Measurements from ENCODE around the gene RIMBP2. TPM values are rescaled to one million over a fixed set of nuclear protein-coding genes. Genes with fewer than 3 reads are reported as not detected.

Gene RIMBP2
- total RNA-seq, 2 experiments from 2014 or later: not detected

DNA sequence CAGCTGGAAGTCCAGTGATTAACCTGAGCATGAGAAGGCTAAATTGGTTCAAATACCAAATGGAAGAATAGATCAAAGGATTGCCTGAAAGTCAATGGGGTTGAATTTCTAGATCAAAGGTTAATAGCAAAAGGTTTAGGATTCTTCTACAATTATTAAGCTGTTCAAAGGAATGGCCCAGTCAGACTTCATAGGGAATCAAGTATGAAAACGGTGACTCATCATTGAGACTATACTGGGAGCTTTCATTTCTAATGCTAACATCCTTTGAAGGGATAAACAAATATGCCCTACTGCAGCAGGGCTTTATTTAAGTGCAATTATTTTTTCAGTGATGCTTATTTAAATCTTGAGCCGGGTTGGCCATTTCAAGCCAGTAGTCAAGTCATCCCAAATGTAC lies 152.8 kb downstream of the RIMBP2 start:
- ATAC-seq (ENCODE audit: poor library complexity) (no peak), DNase-seq (no peak)
- no peaks in the 10 kb centered on the region for H3K4me1 ChIP-seq (ENCODE audit: insufficient read depth, low read length)
- CTCF ChIA-PET: no interaction called here
- Mint-ChIP-seq H3K36me3 (ENCODE audit: low read depth) (no peaks in the 10 kb centered on the region), H3K9me3 (peaks cover 2% of the 10 kb centered on the region), H3K27me3 (peaks cover 5% of the 10 kb centered on the region), H3K27ac (no peak overlapping the region), H3K4me3 (no peak overlapping the region), H3K4me1 (ENCODE audit: low read depth) (no peaks in the 10 kb centered on the region)
- peaks cover 9 to 21% of the 10 kb centered on the region in 2 experiments for H3K9me3 ChIP-seq (ENCODE audit: control insufficient read depth in 1 of 2, insufficient read depth in 1 of 2, low read length in 2 of 2)
- POLR2A ChIA-PET: no interaction called here
- no peaks in the 10 kb centered on the region for H3K36me3 ChIP-seq (ENCODE audit: insufficient read depth, low read length)
- H3K4me3 ChIP-seq (ENCODE audit: low read length): no peak overlapping the region
- no peaks in the 10 kb centered on the region for H3K27me3 ChIP-seq (ENCODE audit: control insufficient read depth in 1 of 2, insufficient read depth in 2 of 2, low read length in 2 of 2)
- TF ChIP-seq, protein P1, sequence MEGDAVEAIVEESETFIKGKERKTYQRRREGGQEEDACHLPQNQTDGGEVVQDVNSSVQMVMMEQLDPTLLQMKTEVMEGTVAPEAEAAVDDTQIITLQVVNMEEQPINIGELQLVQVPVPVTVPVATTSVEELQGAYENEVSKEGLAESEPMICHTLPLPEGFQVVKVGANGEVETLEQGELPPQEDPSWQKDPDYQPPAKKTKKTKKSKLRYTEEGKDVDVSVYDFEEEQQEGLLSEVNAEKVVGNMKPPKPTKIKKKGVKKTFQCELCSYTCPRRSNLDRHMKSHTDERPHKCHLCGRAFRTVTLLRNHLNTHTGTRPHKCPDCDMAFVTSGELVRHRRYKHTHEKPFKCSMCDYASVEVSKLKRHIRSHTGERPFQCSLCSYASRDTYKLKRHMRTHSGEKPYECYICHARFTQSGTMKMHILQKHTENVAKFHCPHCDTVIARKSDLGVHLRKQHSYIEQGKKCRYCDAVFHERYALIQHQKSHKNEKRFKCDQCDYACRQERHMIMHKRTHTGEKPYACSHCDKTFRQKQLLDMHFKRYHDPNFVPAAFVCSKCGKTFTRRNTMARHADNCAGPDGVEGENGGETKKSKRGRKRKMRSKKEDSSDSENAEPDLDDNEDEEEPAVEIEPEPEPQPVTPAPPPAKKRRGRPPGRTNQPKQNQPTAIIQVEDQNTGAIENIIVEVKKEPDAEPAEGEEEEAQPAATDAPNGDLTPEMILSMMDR (IDR thresholded peaks at IDR 0.05): no peak
- intact Hi-C loops (cut with DNase I, micrococcal nuclease): no loop called here
- no peak overlapping the region for H3K27ac ChIP-seq (ENCODE audit: low read depth in 1 of 2, low read length in 2 of 2)

DNA sequence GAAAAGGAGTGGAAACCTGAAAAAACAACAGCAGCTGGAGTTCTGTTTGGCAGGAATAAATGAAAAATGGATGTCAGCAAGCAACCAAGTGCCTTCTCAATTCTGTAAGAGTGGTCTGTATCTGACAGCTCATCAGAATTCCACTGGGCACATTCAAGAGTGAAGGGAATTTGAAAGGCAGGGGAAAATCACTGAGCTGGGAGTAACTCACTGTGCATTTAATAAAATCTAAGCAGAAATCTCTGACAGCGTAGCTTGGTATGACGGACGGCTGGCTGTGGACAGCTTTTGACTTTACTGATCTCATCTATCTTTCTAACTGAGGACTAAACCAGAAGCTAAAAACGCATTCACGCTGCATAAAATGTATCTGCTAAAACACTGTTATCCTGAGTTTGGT lies 153.4 kb downstream of the RIMBP2 start:
- intact Hi-C loops (cut with DNase I, micrococcal nuclease): no loop called here
- ChIA-PET POLR2A (no interaction called here), CTCF (no interaction called here)
- no peak for ATAC-seq (ENCODE audit: poor library complexity)
- no peak for DNase-seq
- no peak overlapping the region for H3K4me3 Mint-ChIP-seq
- TF ChIP-seq, protein P1 (IDR thresholded peaks at IDR 0.05): no peak
- Histone ChIP-seq H3K36me3 (ENCODE audit: insufficient read depth, low read length) (no peaks in the 10 kb centered on the region), H3K9me3 (ENCODE audit: control insufficient read depth in 1 of 2, insufficient read depth in 1 of 2, low read length in 2 of 2) (peaks cover 9 to 21% of the 10 kb centered on the region in 2 experiments), H3K4me1 (ENCODE audit: insufficient read depth, low read length) (no peaks in the 10 kb centered on the region), H3K27ac (ENCODE audit: low read depth in 1 of 2, low read length in 2 of 2) (no peak overlapping the region), H3K27me3 (ENCODE audit: control insufficient read depth in 1 of 2, insufficient read depth in 2 of 2, low read length in 2 of 2) (no peaks in the 10 kb centered on the region), H3K4me3 (ENCODE audit: low read length) (no peak overlapping the region)
- H3K4me1 Mint-ChIP-seq (ENCODE audit: low read depth): no peaks in the 10 kb centered on the region
- no peaks in the 10 kb centered on the region for H3K36me3 Mint-ChIP-seq (ENCODE audit: low read depth)
- H3K27ac Mint-ChIP-seq: no peak overlapping the region
- H3K9me3 Mint-ChIP-seq: peaks cover 2% of the 10 kb centered on the region
- peaks cover 5% of the 10 kb centered on the region for H3K27me3 Mint-ChIP-seq

DNA sequence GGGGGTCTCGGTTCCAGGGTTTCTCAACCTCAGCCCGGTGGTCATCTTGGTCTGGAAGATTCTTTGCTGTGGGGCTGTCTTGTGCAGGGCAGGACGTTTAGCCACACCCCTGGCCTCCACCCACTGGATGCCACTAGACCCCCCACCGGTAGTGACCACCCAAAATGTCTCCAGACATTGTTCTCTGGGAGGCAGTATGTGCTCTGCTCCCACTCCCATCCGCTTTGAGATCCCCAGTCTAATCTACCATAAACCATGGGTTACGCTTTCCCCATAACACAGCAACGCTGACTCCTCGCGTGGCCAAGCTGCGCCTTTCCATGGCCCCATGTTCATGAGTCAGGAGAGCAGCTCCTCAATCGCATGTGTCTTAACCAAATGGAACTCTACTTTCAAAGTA lies 155.8 kb downstream of the RIMBP2 start:
- Histone ChIP-seq H3K27ac (ENCODE audit: low read depth in 1 of 2, low read length in 2 of 2) (no peak overlapping the region), H3K36me3 (ENCODE audit: insufficient read depth, low read length) (no peaks in the 10 kb centered on the region), H3K4me3 (ENCODE audit: low read length) (no peak overlapping the region), H3K4me1 (ENCODE audit: insufficient read depth, low read length) (no peaks in the 10 kb centered on the region), H3K9me3 (ENCODE audit: control insufficient read depth in 1 of 2, insufficient read depth in 1 of 2, low read length in 2 of 2) (peaks cover 4 to 18% of the 10 kb centered on the region in 2 experiments), H3K27me3 (ENCODE audit: control insufficient read depth in 1 of 2, insufficient read depth in 2 of 2, low read length in 2 of 2) (peaks cover 0 to 3% of the 10 kb centered on the region in 2 experiments)
- ATAC-seq (ENCODE audit: poor library complexity): no peak
- DNase-seq: no peak
- POLR2A ChIA-PET: no interaction called here
- no peak overlapping the region for H3K4me3 Mint-ChIP-seq
- no peaks in the 10 kb centered on the region for H3K36me3 Mint-ChIP-seq (ENCODE audit: low read depth)
- TF ChIP-seq, protein P1 (IDR thresholded peaks at IDR 0.05): no peak
- no peak overlapping the region for H3K27ac Mint-ChIP-seq
- peaks cover 1% of the 10 kb centered on the region for H3K9me3 Mint-ChIP-seq
- intact Hi-C loops (cut with DNase I, micrococcal nuclease): no loop called here
- no peaks in the 10 kb centered on the region for H3K4me1 Mint-ChIP-seq (ENCODE audit: low read depth)
- CTCF ChIA-PET: no interaction called here
- H3K27me3 Mint-ChIP-seq: peaks cover 5% of the 10 kb centered on the region
